MV-4-11 (cell line): ENCODE results near the gene TNIK.
"Not testable (repeated sequence)": the region's sequence is repeated elsewhere in the genome, so short reads cannot be mapped to it uniquely, and the experiment has no call there.

Experiments
- DNase-seq: peaks from one replicate; lab custom pipeline; 2025; lab: John Stamatoyannopoulos, UW

The TNIK gene

DNA sequence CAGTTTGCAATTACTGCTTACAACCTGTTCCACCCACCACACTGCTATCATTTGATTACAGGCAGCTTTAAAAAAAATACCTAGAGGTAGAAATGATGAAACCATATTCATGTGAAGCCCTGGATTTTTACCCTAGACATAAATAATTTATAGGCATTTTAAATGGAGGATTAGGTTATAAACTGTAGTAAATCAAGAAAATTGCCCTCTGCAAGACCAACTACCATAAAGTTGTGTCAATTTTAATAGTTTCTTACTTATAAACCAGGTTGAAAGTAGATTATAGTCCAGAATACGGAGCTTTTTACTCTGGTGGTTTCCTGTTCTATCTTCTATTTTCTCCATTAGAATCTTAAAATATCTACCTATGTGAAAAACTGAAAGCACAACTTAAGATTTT is 13.9 kb downstream of the TNIK start:
- no peak for DNase-seq

DNA sequence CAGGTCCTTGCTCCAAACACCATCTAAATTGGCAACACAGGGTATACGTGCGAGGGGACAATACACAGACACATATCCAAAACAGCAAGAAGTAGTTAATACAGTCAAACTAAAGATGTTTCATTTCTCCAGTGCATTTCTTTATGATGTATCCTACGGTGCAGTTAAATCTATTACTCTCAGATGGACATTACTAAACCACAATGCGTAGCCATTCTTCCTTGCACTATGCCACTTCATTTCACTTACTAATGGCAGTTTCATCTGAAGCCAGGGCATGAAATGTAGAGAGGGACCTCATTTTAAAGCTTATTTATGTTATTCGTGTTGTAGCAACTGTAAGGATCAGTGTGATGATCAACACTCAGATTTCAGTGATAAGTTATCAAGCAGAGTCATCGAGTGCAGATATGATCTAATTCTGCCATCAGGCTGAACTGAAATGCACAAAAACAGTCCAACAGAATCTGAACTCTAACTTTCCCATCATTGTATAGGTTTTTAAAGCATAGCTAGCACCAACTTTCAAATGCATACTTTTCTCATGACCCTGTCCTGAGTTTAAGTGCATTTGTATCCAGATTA is 14.5 kb downstream of the TNIK start:
- no peak for DNase-seq

DNA sequence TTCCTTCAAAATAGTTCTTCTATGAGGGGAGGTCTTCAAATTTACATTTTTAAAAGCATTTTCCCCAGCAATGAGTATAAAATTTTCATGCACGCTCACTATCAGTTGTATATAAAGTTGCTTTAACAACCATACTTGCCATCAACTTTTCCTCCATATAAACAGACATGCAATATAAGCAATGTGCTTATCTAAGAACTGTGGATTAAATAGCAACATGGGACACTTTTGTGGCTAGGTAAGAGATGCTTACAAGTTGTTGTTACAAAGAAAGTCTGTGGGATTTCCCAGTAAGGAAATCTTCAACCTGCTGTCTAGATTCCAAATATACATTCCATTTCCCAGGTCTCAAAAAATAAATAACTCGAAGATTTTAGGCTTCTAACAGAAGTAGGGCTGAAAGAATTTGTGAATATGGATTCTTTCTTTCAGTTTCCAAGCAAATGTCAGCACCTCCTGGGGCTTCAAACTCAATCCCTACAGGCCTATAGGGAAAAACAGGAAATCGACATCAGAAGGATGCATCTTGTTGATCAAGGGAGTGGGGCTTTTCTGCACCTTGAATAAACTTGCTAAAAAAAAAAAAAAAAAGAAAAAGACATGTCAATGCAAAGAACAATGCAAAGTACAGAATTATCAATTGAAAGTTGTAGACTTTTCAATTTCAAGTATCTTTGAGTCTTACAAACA is 16.1 kb downstream of the TNIK start:
- no peak for DNase-seq

DNA sequence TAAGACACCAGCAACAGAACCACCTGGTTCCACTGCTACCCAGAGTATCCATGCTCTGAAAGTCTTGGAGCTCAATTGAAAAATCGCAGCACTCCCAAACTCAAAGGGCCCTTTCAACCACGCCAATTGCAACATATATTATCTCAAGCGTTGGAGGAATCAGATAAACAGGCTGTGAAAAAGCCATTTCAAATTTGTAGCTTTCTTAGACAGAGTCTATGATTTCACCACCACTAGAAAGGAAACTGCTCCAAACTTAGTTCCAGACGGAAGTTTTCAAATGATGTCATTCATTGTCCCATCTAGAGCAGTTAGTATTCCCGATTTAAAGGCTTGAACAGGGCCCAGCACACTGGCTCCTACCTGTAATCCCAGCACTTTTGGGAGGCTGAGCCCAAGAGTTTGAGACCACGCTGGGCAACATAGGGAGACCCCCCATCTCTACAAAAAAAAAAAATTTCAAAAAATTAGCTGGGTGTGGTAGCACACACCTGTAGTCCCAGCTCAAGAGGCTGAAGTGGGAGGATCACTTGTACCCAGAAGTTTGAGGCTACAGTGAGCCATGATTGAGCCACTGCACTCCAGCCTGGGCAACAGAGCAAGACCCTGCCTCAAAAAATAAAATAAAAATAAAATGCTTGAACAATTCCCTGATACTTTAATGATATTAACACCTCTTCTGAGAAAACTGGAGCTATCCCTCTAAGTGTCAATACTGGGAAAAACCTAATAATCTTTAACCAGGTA is 16.8 kb downstream of the TNIK start:
- DNase-seq = no peak

DNA sequence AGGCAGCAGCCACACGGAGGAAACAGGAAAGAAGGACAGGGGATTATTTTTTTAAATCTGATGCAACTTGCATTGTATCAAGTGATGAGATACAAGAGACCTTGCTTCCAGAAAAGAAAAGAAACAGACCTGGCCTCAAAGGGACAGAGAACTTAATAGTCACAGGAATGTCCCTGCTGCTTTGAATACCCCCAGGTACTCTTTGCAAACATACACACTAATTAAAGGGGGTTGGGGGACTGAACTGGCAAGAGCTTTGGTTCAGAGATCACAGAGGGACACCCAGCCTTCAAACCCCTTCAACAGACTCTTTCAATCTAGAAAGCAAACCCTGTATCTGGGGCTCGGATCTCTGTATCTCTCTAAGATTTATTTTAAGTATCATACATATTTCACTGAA is 18.0 kb downstream of the TNIK start:
- DNase-seq = no peak

DNA sequence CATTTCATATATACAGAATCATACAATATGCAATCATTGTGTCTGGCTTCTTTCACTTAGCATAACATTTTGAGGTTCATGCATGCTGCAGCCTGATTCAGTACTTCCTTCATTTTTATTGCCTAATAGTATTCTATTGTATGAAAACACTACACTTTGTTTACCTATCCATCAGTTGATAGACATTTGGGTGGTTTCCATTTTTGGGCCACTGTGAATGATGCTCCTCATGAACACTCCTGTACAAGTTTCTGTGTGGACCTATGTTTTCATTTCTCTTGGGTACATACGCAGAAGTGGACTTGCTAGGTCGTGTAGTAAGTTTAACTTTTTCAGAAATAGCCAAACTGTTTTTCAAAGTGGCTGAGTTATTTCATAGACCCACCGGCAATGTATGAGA is 18.8 kb downstream of the TNIK start:
- no peak for DNase-seq

DNA sequence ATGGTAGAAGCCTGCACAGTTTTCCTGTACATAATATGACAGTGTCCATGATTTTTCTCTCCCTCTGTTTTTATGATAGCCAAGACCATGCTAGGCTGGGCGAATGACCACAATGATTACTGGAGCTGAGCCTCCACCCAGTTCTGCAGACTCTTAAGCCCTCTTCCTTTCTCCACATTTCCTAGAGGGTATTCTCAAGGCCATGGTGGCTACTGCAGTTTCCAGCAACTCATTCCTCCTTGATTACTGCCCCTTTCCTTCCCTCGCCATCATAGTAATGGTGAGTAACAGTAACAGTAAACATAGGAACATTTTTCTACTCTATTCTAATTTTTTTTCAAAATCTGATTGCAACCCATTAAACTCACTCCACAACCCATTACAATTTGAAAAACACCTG is 20.2 kb downstream of the TNIK start:
- no peak for DNase-seq

DNA sequence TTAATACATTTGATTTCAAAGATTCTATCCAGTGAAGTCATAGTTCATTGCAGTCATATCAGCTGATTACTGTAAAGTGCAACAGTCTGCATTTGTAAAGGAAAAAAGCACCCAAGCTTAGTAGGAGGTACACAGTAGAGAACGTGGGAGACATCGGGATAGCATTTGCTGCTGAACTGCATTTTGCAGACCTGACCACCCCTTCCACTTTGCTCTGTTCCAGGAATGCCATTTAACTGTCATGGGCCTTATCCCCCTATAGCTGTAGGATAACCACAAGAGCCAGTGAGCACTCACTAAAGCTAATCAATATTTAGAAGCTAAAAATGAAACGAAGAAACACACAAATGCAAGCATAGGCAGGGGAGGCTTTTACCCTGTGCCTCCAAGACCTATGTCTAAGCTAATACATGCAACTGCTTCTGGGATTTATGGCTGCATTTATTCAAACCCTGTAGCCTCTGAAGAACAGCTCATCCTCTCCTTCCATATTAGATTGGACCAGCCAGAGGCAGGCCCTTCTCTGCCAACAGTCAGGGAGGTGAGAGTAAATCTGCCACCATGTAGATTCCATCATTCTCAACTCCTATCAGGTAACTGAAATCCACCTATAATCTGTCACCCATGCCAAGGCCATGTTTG is 23.0 kb downstream of the TNIK start:
- no peak for DNase-seq

DNA sequence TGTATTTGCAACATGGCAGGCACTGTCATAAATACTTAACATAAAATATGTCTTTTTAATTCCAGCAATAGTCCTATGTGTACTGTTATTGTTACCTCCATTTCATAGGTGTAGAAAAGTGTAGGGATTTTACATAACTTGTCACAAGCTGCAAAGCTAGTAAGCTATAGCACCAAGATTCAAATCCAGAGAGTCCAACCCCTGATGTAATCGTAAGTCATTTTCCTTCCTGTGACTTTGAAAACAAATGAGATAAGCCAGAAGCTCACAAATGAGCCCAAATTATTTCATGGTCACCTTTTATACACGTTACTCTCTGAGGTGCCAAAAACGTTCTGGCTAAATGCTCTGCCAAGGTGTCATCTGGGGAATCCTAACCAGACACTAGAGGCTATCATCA is 23.8 kb downstream of the TNIK start:
- no peak for DNase-seq

DNA sequence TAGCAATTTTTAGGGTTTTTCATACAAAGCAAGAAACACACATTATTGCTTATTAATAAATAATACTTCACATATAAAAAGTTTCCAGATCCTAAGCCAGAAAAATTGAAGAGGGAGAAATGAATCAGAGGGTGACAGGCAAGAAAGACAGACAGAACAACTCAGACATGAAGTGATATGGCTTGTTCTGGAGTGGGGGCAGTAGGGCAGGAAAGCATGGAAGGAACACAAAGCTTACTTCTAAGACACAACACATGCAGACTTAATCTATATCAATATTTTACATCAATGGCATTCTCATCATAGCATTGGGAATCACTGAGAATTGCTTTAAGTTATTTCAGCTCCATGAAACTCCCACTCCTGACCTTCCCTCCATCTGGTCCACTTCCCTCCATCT is 24.4 kb downstream of the TNIK start:
- no peak for DNase-seq

DNA sequence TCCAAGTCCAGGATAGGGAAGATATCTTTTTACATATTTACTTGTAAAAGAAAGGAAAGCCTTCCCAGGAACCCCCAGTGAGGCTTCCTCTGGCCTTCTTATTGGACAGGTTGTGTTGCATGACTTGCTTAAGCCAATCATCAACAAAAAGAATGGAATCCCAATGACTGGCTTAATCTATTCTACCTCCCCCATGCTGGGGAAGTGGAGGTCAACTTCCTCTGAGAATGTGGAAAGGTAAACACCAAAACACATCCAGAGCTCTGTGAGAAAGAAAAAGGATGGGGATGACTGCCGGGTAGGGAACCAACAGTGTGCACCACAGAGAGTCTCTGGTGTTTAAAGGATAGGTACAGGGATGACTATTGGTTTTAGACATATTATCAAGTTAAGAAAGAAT is 25.1 kb downstream of the TNIK start:
- DNase-seq = no peak

DNA sequence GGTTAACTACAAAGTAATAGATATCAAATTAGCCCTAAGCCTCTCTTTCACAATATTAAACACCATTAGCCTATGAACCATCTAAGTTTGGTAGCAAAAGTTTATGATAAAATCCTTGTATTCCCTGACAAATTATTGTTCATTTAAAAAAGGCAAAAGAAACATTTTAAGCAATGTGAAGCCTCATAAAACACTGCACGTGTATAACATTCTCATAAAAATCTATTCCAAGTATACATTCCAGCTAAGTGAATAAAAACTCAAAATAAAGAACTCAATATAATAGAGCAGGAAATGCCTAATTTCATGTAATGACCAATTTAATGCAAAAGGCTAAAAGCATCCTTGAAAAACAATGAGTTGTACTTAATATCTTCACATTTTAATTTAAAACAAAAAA is 27.7 kb downstream of the TNIK start:
- no peak for DNase-seq

DNA sequence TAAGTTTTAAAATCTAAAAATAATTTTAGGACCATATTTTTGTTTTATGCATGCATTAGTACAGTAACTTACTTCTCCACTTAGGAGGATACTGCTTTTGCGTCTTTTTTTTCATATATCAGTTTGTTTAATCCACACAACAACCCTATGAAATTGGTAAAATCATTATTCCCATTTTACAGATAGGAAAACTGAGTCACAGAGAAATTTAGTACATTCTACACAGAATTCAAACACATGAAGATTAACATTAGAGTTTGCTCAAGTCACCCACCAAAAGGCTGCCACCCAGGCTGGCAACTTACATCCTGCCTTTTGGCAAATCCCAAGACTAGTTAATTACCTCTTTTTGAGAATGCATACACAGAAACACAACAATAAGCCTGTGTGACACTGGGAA is 28.7 kb downstream of the TNIK start:
- DNase-seq = no peak

DNA sequence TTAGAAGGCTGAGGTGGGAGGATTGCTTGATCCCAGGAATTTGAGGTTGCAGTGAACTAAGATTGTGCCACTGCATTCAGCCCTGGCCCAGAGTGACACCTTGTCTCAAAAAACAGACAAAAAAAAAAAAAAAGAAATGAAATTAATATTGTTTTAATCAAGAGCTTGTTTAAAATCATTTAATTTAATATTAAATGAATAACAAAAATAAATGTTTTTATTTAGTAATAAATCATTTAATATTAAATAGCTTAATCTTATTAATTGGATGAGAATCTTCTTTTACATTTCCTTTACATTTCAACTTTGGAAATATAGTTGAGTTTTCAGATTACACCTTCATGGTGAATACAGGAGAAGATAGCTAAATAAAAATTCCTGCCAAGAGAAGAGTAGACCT is 29.7 kb downstream of the TNIK start:
- no peak for DNase-seq

DNA sequence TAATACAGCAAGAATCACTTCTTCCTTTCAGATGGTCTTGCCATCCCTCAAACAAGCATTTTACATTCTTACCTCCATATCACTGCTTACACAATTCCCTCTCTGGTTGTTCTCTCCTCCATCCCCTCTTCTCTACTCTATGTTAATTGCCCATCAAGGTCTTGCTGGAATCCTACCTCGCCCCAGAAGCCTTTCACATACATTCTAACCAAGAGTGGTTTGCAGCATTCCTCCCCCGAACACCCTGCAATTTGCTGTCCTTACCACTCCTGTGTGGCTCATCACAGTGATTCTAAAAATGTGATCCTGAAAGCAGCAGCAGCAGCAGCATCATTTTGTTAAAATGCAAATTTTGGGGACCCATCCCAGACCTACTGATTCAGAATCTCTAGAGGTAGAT is 30.6 kb downstream of the TNIK start:
- DNase-seq = no peak

DNA sequence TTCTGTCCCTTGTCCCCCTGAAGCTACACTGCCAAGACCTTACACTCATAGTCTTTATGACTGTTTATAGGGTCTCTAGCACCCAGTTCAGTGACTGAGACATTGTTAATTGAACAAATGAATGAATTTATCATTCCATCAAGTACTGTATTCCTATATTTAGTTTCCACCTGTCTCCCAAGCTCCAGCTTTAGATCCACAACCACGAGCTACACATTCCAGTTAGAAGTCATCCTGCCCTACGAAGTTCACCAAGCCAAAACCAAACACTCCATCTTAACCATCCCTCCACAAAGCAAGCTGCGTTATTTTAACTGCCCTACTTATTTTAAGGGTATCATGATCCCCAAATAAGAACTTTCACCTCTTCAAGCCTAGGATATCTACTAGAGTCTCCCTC is 31.3 kb downstream of the TNIK start:
- no peak for DNase-seq

DNA sequence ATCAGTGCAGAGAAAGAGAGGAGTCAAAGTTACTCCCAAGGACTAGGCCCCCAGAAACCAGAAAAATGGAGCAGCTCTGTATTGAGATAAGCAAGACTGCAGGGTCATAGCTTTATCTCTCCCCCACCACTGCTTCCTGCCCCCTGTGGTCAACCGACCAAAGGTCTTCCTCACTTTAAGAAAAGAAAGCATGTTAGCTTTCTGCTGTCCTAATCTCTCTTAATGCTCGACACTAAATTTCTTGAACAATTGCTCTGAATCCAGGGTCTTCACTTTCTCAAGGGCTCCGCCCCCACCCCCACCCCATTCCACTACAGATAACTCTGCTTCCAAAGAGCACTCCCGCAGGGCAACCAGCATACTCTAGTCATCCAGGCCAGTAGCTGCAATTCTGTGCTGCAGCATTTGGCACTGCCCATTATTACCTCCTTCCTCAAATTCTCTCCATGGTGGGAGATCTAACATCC is 31.9 kb downstream of the TNIK start:
- DNase-seq = no peak

DNA sequence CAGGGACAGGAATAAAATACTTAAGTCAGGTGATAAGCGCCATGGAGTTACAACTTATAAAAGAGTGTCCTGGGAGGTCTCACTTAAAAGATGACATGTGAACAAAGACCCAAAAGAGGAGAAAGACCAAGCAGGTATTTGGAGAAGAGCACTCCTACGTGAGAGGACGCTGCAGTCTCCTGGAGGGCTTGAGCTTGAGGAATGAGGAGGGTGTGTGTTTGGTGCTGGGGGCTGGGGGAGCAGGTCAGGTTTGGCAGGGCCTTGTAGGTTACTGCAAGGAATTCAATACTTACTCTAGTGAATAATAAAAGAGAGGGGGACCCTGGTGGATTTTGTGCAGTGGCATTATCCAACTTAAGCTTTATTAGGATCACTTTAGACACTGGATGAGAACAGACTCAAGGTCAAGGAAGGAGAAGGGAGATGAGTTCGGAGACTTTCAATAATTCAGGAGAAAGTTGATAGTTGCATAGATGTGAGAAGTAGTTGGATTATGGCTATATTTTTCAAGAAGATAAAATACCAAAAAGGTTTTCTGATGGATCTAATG is 32.4 kb downstream of the TNIK start:
- no peak for DNase-seq

DNA sequence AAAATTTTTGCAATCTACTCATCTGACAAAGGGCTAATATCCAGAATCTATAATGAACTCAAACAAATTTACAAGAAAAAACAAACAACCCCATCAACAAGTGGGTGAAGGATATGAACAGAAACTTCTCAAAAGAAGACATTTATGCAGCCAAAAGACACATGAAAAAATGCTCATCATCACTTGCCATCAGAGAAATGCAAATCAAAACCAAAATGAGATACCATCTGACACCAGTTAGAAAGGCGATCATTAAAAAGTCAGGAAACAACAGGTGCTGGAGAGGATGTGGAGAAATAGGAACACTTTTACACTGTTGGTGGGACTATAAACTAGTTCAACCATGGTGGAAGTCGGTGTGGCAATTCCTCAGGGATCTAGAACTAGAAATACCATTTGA is 36.1 kb downstream of the TNIK start:
- DNase-seq = not testable (repeated sequence)

DNA sequence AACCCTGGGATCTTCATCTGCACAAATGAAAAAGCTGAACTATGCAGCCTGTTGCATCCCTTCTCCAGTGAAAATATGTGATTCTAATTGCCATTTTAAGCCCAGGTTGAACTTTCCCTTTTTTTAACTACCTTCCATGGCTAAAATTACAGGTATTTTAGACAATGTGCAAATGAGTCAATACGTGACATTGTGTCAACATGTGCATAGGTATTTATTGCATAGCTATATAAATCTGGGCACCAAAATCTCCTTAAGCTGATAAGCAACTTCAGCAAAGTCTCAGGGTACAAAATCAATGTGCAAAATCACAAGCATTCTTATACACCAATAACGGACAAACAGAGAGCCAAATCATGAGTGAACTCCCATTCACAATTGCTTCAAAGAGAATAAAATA is 37.4 kb downstream of the TNIK start:
- not testable (repeated sequence) for DNase-seq

DNA sequence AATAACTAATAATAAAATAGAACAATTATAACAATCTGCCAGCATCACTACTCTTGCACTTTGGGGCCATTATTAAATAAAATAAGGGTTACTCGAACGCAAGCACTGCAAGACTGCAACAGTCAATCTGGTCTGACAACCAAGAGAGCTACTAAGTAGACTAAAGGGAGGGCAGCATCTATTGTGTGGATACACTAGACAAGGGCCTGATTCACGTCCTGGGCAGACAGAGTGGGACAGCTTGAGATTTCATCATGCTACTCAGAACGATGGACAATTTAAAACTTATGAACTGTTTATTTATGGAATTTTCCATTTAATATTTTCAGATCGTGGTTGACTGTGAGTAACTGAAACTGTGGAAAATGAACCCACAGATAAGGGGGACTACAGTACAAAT is 39.5 kb downstream of the TNIK start:
- DNase-seq = no peak

DNA sequence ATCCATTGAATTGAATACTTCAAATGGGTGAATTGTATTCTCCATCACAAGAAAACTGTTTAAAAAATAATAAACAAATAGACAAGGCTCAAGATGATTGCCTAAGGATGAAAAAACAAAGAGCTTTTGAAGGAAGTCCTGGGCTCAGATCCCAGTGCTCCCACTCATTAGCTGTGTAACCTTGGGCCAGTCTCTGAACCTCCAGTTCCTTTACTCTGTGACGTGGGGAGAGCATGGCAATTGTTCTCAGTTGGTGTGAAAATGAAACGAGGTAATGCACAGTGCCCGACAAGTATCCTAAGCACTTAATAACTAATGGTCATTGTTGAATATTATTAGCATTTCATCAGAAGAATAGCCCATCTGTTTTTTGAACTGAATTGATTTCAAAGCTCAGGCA is 40.7 kb downstream of the TNIK start:
- DNase-seq = no peak

DNA sequence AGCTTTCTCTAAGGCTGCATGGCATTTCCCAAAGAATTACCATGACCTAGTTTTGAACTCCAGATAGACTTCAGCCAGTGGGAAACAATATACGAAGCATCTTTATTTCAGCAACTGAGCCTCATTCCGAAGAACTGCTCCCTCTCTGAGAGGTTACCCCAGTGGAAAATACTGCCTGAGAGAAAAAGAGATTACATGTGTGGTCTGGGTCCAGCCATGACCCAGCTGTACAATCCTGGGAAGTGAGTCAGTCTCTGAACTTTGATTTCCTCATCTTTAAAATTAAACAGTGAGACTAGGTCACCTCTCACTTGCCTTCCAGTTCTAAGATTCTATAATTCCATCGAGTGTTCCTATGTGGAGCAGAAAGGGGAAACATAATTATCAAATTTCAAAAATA is 42.4 kb downstream of the TNIK start:
- no peak for DNase-seq
